Measurements from ENCODE around the gene GALNT10. TPM values are rescaled to one million over a fixed set of nuclear protein-coding genes. Genes with fewer than 3 reads are reported as not detected.

GALNT10 gene
- total RNA-seq, 1 donor from 2014 or later, result 93.8 TPM

- DNase-seq, result no peak
- no peaks in the 10 kb centered on the region for H3K27me3 ChIP-seq
These were observed 220.3 kb downstream of the GALNT10 start for GRCh38 chr5:154410786-154411185.

GRCh38 chr5:154411338-154411737 is 220.8 kb downstream of the GALNT10 start:
- Histone ChIP-seq H3K9me3 (no peaks in the 10 kb centered on the region), H3K27me3 (no peaks in the 10 kb centered on the region), H3K27ac (no peak overlapping the region), H3K36me3 (peaks cover 52% of the 10 kb centered on the region), H3K4me3 (no peak overlapping the region), H3K4me1 (no peaks in the 10 kb centered on the region)
- DNase-seq (no peak), ATAC-seq (no peak)
- TF ChIP-seq CTCF (IDR thresholded peaks at IDR 0.05), result no peak
- intact Hi-C loops (cut with DNase I), result no loop called here

More at GRCh38 chr5:154410786-154411185, 220.3 kb downstream of the GALNT10 start:
- TF ChIP-seq CTCF (IDR thresholded peaks at IDR 0.05), result no peak
- Histone ChIP-seq H3K36me3 (peaks cover 49% of the 10 kb centered on the region), H3K4me1 (no peaks in the 10 kb centered on the region), H3K27ac (no peak overlapping the region), H3K4me3 (no peak overlapping the region), H3K9me3 (no peaks in the 10 kb centered on the region)
- no peak for ATAC-seq
- intact Hi-C loops (cut with DNase I), result no loop called here

GRCh38 chr5:154412316-154412715 is 221.8 kb downstream of the GALNT10 start:
- H3K27me3 ChIP-seq, result no peaks in the 10 kb centered on the region
- ATAC-seq (no peak), DNase-seq (no peak)
- peaks cover 61% of the 10 kb centered on the region for H3K36me3 ChIP-seq
- no peak overlapping the region for H3K4me3 ChIP-seq
- H3K4me1 ChIP-seq, result no peaks in the 10 kb centered on the region
- TF ChIP-seq CTCF (IDR thresholded peaks at IDR 0.05), result no peak
- intact Hi-C loops (cut with DNase I), result no loop called here
- H3K9me3 ChIP-seq, result no peaks in the 10 kb centered on the region
- no peak overlapping the region for H3K27ac ChIP-seq

GRCh38 chr5:154412925-154413324 is 222.4 kb downstream of the GALNT10 start:
- TF ChIP-seq CTCF (IDR thresholded peaks at IDR 0.05), result no peak
- ATAC-seq (no peak), DNase-seq (no peak)
- Histone ChIP-seq H3K9me3 (no peaks in the 10 kb centered on the region), H3K27ac (no peak overlapping the region), H3K27me3 (no peaks in the 10 kb centered on the region), H3K4me3 (no peak overlapping the region), H3K36me3 (peaks cover 67% of the 10 kb centered on the region), H3K4me1 (no peaks in the 10 kb centered on the region)
- intact Hi-C loops (cut with DNase I), result no loop called here

GRCh38 chr5:154415114-154415513 is 224.6 kb downstream of the GALNT10 start:
- Histone ChIP-seq H3K4me3 (no peak overlapping the region), H3K27me3 (no peaks in the 10 kb centered on the region), H3K4me1 (no peaks in the 10 kb centered on the region), H3K9me3 (no peaks in the 10 kb centered on the region), H3K27ac (no peak overlapping the region), H3K36me3 (peaks cover 70% of the 10 kb centered on the region)
- TF ChIP-seq CTCF (IDR thresholded peaks at IDR 0.05), result no peak
- ATAC-seq (no peak), DNase-seq (no peak)
- intact Hi-C loops (cut with DNase I), result no loop called here

- no peak for TF ChIP-seq CTCF (IDR thresholded peaks at IDR 0.05)
- DNase-seq (no peak), ATAC-seq (no peak)
- Histone ChIP-seq H3K9me3 (no peaks in the 10 kb centered on the region), H3K36me3 (peaks cover 43% of the 10 kb centered on the region), H3K27ac (no peak overlapping the region), H3K27me3 (no peaks in the 10 kb centered on the region), H3K4me3 (no peak overlapping the region), H3K4me1 (no peaks in the 10 kb centered on the region)
- intact Hi-C loops (cut with DNase I), result no loop called here
These were observed 227.8 kb downstream of the GALNT10 start for GRCh38 chr5:154418344-154418820.

All from upper lobe of right lung (tissue), 1 donor.